Ascending aorta (tissue), 2 donors: ENCODE results near the gene ANKMY1. TPM values are rescaled to one million over a fixed set of nuclear protein-coding genes. Genes with fewer than 3 reads are reported as not detected.

Experiments used
- DNase-seq, 2 donors: peaks; one replicate each; pipeline ENCODE4 v3.0.0-alpha.2; 2019; ENCODE audit warnings: low spot score in 2 of 2
- H3K27ac ChIP-seq, 2 donors: fragments of 200-600 bp; sonication (generic); one replicate each; pipeline ENCODE4 v1.5.1; 2016 to 2017; ENCODE audit warnings: mild to moderate bottlenecking in 1 of 2
- H3K27me3 ChIP-seq: fragments of 200-600 bp; sonication (generic); one replicate; pipeline ENCODE4 v1.5.1; 2017
- H3K36me3 ChIP-seq, 2 donors: fragments of 200-600 bp; sonication (generic); one replicate each; pipeline ENCODE4 v1.5.1; 2016
- H3K4me1 ChIP-seq, 2 donors: fragments of 200-600 bp; sonication (generic); one replicate each; pipeline ENCODE4 v1.5.1; 2016 to 2017; ENCODE audit warnings: mild to moderate bottlenecking in 1 of 2
- H3K4me3 ChIP-seq, 2 donors: fragments of 200-600 bp; sonication (generic); one replicate each; pipeline ENCODE4 v1.5.1; 2016 to 2017; ENCODE audit warnings: mild to moderate bottlenecking in 1 of 2
- H3K9me3 ChIP-seq, 2 donors: fragments of 200-600 bp; sonication (generic); one replicate each; pipeline ENCODE4 v1.5.1; 2016
- CTCF ChIP-seq, 3 experiments: fragments of 200-600 bp in 2 of 3; fragments of 450-650 bp in 1 of 3; sonication (generic) in 2 of 3; IDR thresholded peaks; one replicate each; pipeline ENCODE4 v1.5.1; 2016 to 2019; ENCODE audit warnings: antibody characterized with exemption in 3 of 3, mild to moderate bottlenecking in 1 of 3, moderate library complexity in 1 of 3
- intact Hi-C: fragments of 100-400 bp; cut with DNase I; formaldehyde crosslinking; loops from one replicate; pipeline ENCODE4 v1.15.1; 2023
- total RNA-seq: library from RNA; depleted of rRNA; stranded (reverse); fragments of >200 nt; gene quantifications from one replicate; pipeline ENCODE4 v1.1.0, GENCODE V29; 2016

ANKMY1 gene
- total RNA-seq, 1 donor from 2014 or later, result 14.4 TPM

- no peak for DNase-seq
- intact Hi-C loops, result no loop called here
- peaks cover 0 to 16% of the 10 kb centered on the region in 2 donors for H3K36me3 ChIP-seq
- no peak for TF ChIP-seq CTCF (IDR thresholded peaks at IDR 0.05)
- H3K4me3 ChIP-seq, result no peak overlapping the region
- H3K27me3 ChIP-seq, result no peaks in the 10 kb centered on the region
- no peaks in the 10 kb centered on the region for H3K9me3 ChIP-seq
- H3K27ac ChIP-seq, result no peak overlapping the region
- no peaks in the 10 kb centered on the region for H3K4me1 ChIP-seq
Observed at GRCh38 chr2:240506406-240507059, 51.3 kb downstream of the ANKMY1 start.

- Histone ChIP-seq H3K36me3 (peaks cover 0 to 10% of the 10 kb centered on the region in 2 donors), H3K4me3 (no peak overlapping the region), H3K27me3 (no peaks in the 10 kb centered on the region), H3K9me3 (no peaks in the 10 kb centered on the region), H3K27ac (no peak overlapping the region), H3K4me1 (no peaks in the 10 kb centered on the region)
- intact Hi-C loops, result no loop called here
- TF ChIP-seq CTCF (IDR thresholded peaks at IDR 0.05), result no peak
- no peak for DNase-seq
Observed at GRCh38 chr2:240505910-240506309, 51.9 kb downstream of the ANKMY1 start.

- Histone ChIP-seq H3K27ac (no peak overlapping the region), H3K4me1 (no peaks in the 10 kb centered on the region), H3K27me3 (no peaks in the 10 kb centered on the region), H3K36me3 (peaks cover 7 to 15% of the 10 kb centered on the region in 2 donors), H3K4me3 (no peak overlapping the region), H3K9me3 (no peaks in the 10 kb centered on the region)
- TF ChIP-seq CTCF (IDR thresholded peaks at IDR 0.05), result no peak
- intact Hi-C loops, result no loop called here
- no peak for DNase-seq
Observed at GRCh38 chr2:240503848-240504247, 53.9 kb downstream of the ANKMY1 start.

- intact Hi-C loops, result no loop called here
- DNase-seq, result no peak
Observed at GRCh38 chr2:240503375-240503774, 54.4 kb downstream of the ANKMY1 start.

GRCh38 chr2:240502430-240503121 is 55.2 kb downstream of the ANKMY1 start:
- H3K27me3 ChIP-seq, result no peaks in the 10 kb centered on the region
- intact Hi-C loops, result no loop called here

More at GRCh38 chr2:240503375-240503774, 54.4 kb downstream of the ANKMY1 start:
- H3K4me1 ChIP-seq, result no peaks in the 10 kb centered on the region
- H3K9me3 ChIP-seq, result no peaks in the 10 kb centered on the region
- H3K27ac ChIP-seq, result no peak overlapping the region
- no peak overlapping the region for H3K4me3 ChIP-seq
- peaks cover 11 to 18% of the 10 kb centered on the region in 2 donors for H3K36me3 ChIP-seq
- H3K27me3 ChIP-seq, result no peaks in the 10 kb centered on the region
- TF ChIP-seq CTCF (IDR thresholded peaks at IDR 0.05), result no peak

More at GRCh38 chr2:240502430-240503121, 55.2 kb downstream of the ANKMY1 start:
- TF ChIP-seq CTCF (IDR thresholded peaks at IDR 0.05), result no peak
- DNase-seq, result no peak
- Histone ChIP-seq H3K9me3 (no peaks in the 10 kb centered on the region), H3K4me3 (no peak overlapping the region), H3K4me1 (no peaks in the 10 kb centered on the region), H3K27ac (no peak overlapping the region), H3K36me3 (peaks cover 14 to 18% of the 10 kb centered on the region in 2 donors)
